HUES6 (cell line): ENCODE results near the gene GSG1L.

Experiments
- H3K27ac ChIP-seq: 2 replicates; pipeline ENCODE4 v1.7.0; 2013; ENCODE audit warnings: low read depth, mild to moderate bottlenecking, low read length, inconsistent platforms
- H3K27me3 ChIP-seq: 2 replicates; pipeline ENCODE4 v1.6.1; 2013; ENCODE audit warnings: low read length; ENCODE audit not compliant: control insufficient read depth, insufficient read depth
- H3K36me3 ChIP-seq: 2 replicates; pipeline ENCODE4 v1.6.1; 2013; ENCODE audit warnings: low read length; ENCODE audit not compliant: control insufficient read depth, insufficient read depth
- H3K4me1 ChIP-seq: 2 replicates; pipeline ENCODE4 v1.6.1; 2013; ENCODE audit warnings: low read length; ENCODE audit not compliant: control insufficient read depth, insufficient read depth
- H3K4me3 ChIP-seq: 2 replicates; pipeline ENCODE4 v1.5.1; 2013; ENCODE audit warnings: low read depth, low read length
- H3K9ac ChIP-seq: one replicate; pipeline ENCODE4 v1.6.1; 2013; ENCODE audit warnings: mild to moderate bottlenecking, low read length
- H3K9me3 ChIP-seq: 2 replicates; pipeline ENCODE4 v1.6.1; 2013; ENCODE audit warnings: low read depth, low read length; ENCODE audit not compliant: control insufficient read depth, insufficient read depth

The GSG1L gene

GRCh38 chr16:27780468-27781194 is 282.9 kb downstream of the GSG1L start:
- Histone ChIP-seq H3K9ac (no peak overlapping the region), H3K4me1 (no peaks in the 10 kb centered on the region), H3K36me3 (no peaks in the 10 kb centered on the region), H3K4me3 (no peak overlapping the region), H3K9me3 (no peaks in the 10 kb centered on the region), H3K27me3 (no peaks in the 10 kb centered on the region), H3K27ac (no peak overlapping the region)

- Histone ChIP-seq H3K27ac (no peak overlapping the region), H3K36me3 (no peaks in the 10 kb centered on the region), H3K9ac (no peak overlapping the region), H3K27me3 (no peaks in the 10 kb centered on the region), H3K4me3 (no peak overlapping the region), H3K9me3 (no peaks in the 10 kb centered on the region), H3K4me1 (no peaks in the 10 kb centered on the region)
These were observed 283.8 kb downstream of the GSG1L start for GRCh38 chr16:27779641-27780164.

GRCh38 chr16:27778926-27779570 is 284.5 kb downstream of the GSG1L start:
- Histone ChIP-seq H3K4me1 (no peaks in the 10 kb centered on the region), H3K36me3 (no peaks in the 10 kb centered on the region), H3K27me3 (no peaks in the 10 kb centered on the region), H3K4me3 (no peak overlapping the region), H3K9me3 (no peaks in the 10 kb centered on the region), H3K9ac (no peak overlapping the region), H3K27ac (no peak overlapping the region)

GRCh38 chr16:27778171-27778925 is 285.2 kb downstream of the GSG1L start:
- H3K27ac ChIP-seq = no peak overlapping the region
- no peaks in the 10 kb centered on the region for H3K36me3 ChIP-seq
- no peaks in the 10 kb centered on the region for H3K9me3 ChIP-seq
- H3K9ac ChIP-seq = no peak overlapping the region
- H3K27me3 ChIP-seq = no peaks in the 10 kb centered on the region
- H3K4me1 ChIP-seq = no peaks in the 10 kb centered on the region
- H3K4me3 ChIP-seq = no peak overlapping the region

GRCh38 chr16:27777527-27777926 is 286.0 kb downstream of the GSG1L start:
- H3K4me1 ChIP-seq = no peaks in the 10 kb centered on the region

GRCh38 chr16:27776556-27777225 is 286.8 kb downstream of the GSG1L start:
- Histone ChIP-seq H3K27ac (no peak overlapping the region), H3K4me3 (no peak overlapping the region), H3K9me3 (no peaks in the 10 kb centered on the region), H3K27me3 (no peaks in the 10 kb centered on the region), H3K4me1 (no peaks in the 10 kb centered on the region), H3K36me3 (no peaks in the 10 kb centered on the region), H3K9ac (no peak overlapping the region)

More at GRCh38 chr16:27777527-27777926, 286.0 kb downstream of the GSG1L start:
- Histone ChIP-seq H3K36me3 (no peaks in the 10 kb centered on the region), H3K4me3 (no peak overlapping the region), H3K27me3 (no peaks in the 10 kb centered on the region), H3K9me3 (no peaks in the 10 kb centered on the region), H3K9ac (no peak overlapping the region), H3K27ac (no peak overlapping the region)

- Histone ChIP-seq H3K9ac (no peak overlapping the region), H3K9me3 (no peaks in the 10 kb centered on the region), H3K4me3 (no peak overlapping the region), H3K27me3 (no peaks in the 10 kb centered on the region), H3K27ac (no peak overlapping the region), H3K36me3 (no peaks in the 10 kb centered on the region; the same call in 1 of the 2 replicates), H3K4me1 (no peaks in the 10 kb centered on the region)
These were observed 288.3 kb downstream of the GSG1L start for GRCh38 chr16:27775254-27775653.

GRCh38 chr16:27774779-27775178 is 288.7 kb downstream of the GSG1L start:
- Histone ChIP-seq H3K9ac (no peak overlapping the region), H3K36me3 (peaks cover 5% of the 10 kb centered on the region), H3K27me3 (no peaks in the 10 kb centered on the region), H3K4me1 (peaks cover 3% of the 10 kb centered on the region; the same call in 1 of the 2 replicates), H3K9me3 (no peaks in the 10 kb centered on the region), H3K27ac (no peak overlapping the region), H3K4me3 (no peak overlapping the region)

GRCh38 chr16:27773344-27773743 is 290.2 kb downstream of the GSG1L start:
- no peaks in the 10 kb centered on the region for H3K9me3 ChIP-seq
- H3K4me3 ChIP-seq = no peak overlapping the region
- no peaks in the 10 kb centered on the region for H3K27me3 ChIP-seq
- peaks cover 4% of the 10 kb centered on the region; the same call in 1 of the 2 replicates for H3K4me1 ChIP-seq
- H3K27ac ChIP-seq = no peak overlapping the region
- peaks cover 7% of the 10 kb centered on the region for H3K36me3 ChIP-seq
- no peak overlapping the region for H3K9ac ChIP-seq

GRCh38 chr16:27772093-27772825 is 291.3 kb downstream of the GSG1L start:
- H3K27ac ChIP-seq = no peak overlapping the region

More at GRCh38 chr16:27772093-27772825, 291.3 kb downstream of the GSG1L start:
- H3K27me3 ChIP-seq = no peaks in the 10 kb centered on the region
- no peaks in the 10 kb centered on the region for H3K9me3 ChIP-seq
- H3K9ac ChIP-seq = no peak overlapping the region
- peaks cover 4% of the 10 kb centered on the region; the same call in 1 of the 2 replicates for H3K4me1 ChIP-seq
- peaks cover 9% of the 10 kb centered on the region for H3K36me3 ChIP-seq
- H3K4me3 ChIP-seq = no peak overlapping the region
